Measurements from ENCODE around the gene SNRPA1. TPM values are rescaled to one million over a fixed set of nuclear protein-coding genes. Genes with fewer than 3 reads are reported as not detected.

SNRPA1 gene
- total and polyA plus RNA-seq, 8 donors, result 3.5 to 75.6 (median 59.0) TPM

DNA sequence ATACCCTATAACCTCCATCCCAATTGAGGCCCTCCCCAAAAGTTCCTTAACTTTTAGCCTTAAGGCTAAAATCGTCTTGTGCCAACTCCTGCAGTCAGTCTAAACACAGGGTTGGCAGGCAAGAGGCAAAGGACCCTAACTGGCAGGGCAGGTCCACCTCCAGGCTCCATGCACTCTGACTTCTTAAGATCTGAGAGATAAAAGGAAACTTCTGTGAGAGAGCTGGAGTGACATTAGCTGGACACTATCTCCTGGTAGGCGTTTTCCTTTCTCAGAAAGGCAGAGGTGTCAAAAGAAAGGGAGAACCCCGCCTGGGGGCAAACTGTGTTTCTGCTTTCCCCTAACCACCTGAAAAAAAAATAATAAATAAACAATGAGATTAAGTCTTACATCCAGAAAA lies 46.8 kb downstream of the SNRPA1 start:
- Histone ChIP-seq H3K4me1 (peaks cover 60 to 85% (median 76%) of the 10 kb centered on the region in 4 donors), H3K4me3 (no peak overlapping the region), H3K36me3 (peaks cover 0 to 5% (median 2%) of the 10 kb centered on the region in 4 donors), H3K9me3 (no peaks in the 10 kb centered on the region), H3K27me3 (no peaks in the 10 kb centered on the region), H3K27ac (peak overlapping the region in 1 of 5 donors; percentile 57)
- intact Hi-C loops (cut with DNase I; ENCODE audit: low total_unique reads), result no loop called here
- 50 to 59% (median 54%) methylated on average over 3 of the region's 3 CpGs for WGBS, 5 donors
- no peak for DNase-seq
- TF ChIP-seq EP300 (IDR thresholded peaks at IDR 0.05) (no peak), POLR2A (IDR thresholded peaks at IDR 0.05) (no peak)

DNA sequence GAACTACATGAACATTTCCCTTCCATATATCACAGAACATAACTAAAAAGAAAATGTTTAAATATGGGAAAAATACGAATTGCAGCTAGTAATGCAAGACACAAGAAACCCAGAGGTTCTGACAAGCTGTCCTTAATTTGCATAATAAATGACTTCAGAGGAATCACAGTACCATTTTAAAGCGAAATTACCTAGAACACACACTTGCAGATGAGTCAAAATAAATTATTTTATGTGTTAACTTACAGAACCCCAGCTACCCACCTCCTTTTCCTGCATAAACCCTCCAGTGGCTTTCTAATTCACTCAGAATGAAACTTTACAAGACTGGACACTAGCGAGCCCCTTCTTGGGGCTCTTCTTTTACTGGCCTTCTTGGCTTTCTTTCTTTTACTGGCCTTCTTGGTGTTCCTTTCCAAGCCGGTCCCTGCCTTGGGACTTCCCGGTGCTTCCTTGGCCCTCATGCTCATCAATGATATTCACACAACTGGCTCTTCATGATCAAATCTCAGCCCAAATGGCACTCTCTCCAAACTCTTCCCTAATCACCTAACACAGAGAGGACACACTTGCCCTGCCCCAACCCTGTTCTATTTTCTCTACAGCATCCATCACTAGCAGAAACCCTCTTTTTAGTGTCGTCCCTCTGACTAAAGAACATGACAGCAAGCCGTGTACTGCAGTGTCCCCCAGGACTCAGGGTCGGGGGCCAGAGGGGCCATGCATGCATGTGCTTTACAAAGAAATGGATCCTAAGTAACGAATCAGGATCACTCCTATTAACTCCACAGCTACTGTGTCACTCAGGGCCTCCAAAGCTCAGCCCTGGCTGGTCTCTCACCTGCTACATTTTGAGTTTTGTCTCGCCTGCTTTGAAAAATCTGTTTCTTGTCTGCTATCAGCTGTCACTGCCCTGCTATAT lies 48.0 kb downstream of the SNRPA1 start:
- intact Hi-C loops (cut with DNase I; ENCODE audit: low total_unique reads), result no loop called here
- Histone ChIP-seq H3K36me3 (peaks cover 0 to 6% (median 2%) of the 10 kb centered on the region in 4 donors), H3K9me3 (no peaks in the 10 kb centered on the region), H3K4me1 (peaks cover 64 to 88% (median 78%) of the 10 kb centered on the region in 4 donors), H3K27me3 (no peaks in the 10 kb centered on the region), H3K4me3 (no peak overlapping the region), H3K27ac (peak overlapping the region in 3 of 5 donors; percentile 39 to 57 (median 46))
- no peak for TF ChIP-seq POLR2AphosphoS5 (IDR thresholded peaks at IDR 0.05)
- TF ChIP-seq EP300 (IDR thresholded peaks at IDR 0.05), result no peak
- TF ChIP-seq POLR2A (IDR thresholded peaks at IDR 0.05), result no peak
- TF ChIP-seq, protein P1, sequence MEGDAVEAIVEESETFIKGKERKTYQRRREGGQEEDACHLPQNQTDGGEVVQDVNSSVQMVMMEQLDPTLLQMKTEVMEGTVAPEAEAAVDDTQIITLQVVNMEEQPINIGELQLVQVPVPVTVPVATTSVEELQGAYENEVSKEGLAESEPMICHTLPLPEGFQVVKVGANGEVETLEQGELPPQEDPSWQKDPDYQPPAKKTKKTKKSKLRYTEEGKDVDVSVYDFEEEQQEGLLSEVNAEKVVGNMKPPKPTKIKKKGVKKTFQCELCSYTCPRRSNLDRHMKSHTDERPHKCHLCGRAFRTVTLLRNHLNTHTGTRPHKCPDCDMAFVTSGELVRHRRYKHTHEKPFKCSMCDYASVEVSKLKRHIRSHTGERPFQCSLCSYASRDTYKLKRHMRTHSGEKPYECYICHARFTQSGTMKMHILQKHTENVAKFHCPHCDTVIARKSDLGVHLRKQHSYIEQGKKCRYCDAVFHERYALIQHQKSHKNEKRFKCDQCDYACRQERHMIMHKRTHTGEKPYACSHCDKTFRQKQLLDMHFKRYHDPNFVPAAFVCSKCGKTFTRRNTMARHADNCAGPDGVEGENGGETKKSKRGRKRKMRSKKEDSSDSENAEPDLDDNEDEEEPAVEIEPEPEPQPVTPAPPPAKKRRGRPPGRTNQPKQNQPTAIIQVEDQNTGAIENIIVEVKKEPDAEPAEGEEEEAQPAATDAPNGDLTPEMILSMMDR (IDR thresholded peaks at IDR 0.05), result no peak
- WGBS, 5 donors, result 77 to 86% (median 85%) methylated on average over 10 of the region's 10 CpGs
- no peak for DNase-seq

DNA sequence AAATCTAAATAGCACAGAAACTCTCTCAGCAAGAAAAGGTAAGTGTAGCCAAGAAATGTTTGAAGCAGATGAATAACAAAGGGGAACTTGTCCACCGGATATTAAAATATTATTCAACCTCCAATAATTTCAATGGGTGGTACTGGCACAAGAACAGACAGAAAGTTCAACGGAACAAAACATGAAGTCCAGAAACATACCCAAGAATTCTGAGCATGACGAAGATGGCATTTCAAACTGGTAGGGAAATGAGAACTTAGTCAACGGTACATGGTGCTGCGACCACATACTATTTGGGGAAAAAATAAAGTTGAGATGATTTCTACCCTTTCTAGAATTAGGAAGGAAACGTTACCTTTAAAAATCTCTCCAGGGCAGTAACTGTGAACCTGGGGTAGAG lies 48.7 kb downstream of the SNRPA1 start:
- Histone ChIP-seq H3K9me3 (no peaks in the 10 kb centered on the region), H3K27ac (peak overlapping the region in 3 of 5 donors; percentile 39 to 57 (median 46)), H3K4me1 (peaks cover 64 to 94% (median 83%) of the 10 kb centered on the region in 4 donors), H3K4me3 (no peak overlapping the region), H3K27me3 (no peaks in the 10 kb centered on the region), H3K36me3 (peaks cover 0 to 7% (median 2%) of the 10 kb centered on the region in 4 donors)
- TF ChIP-seq POLR2A (IDR thresholded peaks at IDR 0.05) (no peak), POLR2AphosphoS5 (IDR thresholded peaks at IDR 0.05) (no peak), EP300 (IDR thresholded peaks at IDR 0.05) (no peak)
- TF ChIP-seq, protein P1 (IDR thresholded peaks at IDR 0.05), result no peak
- 67 to 77% (median 70%) methylated on average over 6 of the region's 6 CpGs for WGBS, 5 donors
- DNase-seq, result no peak
- intact Hi-C loops (cut with DNase I; ENCODE audit: low total_unique reads), result no loop called here

GRCh38 chr15:101244889-101245668 lies 50.0 kb downstream of the SNRPA1 start:
- Histone ChIP-seq H3K27me3 (no peaks in the 10 kb centered on the region), H3K36me3 (peaks cover 0 to 7% (median 2%) of the 10 kb centered on the region in 4 donors), H3K4me1 (peaks cover 59 to 100% (median 85%) of the 10 kb centered on the region in 4 donors), H3K4me3 (no peak overlapping the region), H3K27ac (peak overlapping the region in 3 of 5 donors; percentile 36 to 57 (median 50)), H3K9me3 (no peaks in the 10 kb centered on the region)
- no peak for DNase-seq
- TF ChIP-seq EP300 (IDR thresholded peaks at IDR 0.05), result no peak
- no peak for TF ChIP-seq POLR2A (IDR thresholded peaks at IDR 0.05)
- TF ChIP-seq, protein P1 (IDR thresholded peaks at IDR 0.05), result no peak
- no peak for TF ChIP-seq POLR2AphosphoS5 (IDR thresholded peaks at IDR 0.05)
- intact Hi-C loops (cut with DNase I; ENCODE audit: low total_unique reads), result no loop called here
- WGBS, 5 donors, result 88 to 91% (median 89%) methylated on average over 14 of the region's 14 CpGs

Data from stomach (tissue), 9 donors.